ENCODE data around the gene TBC1D22A.

- no peak for TF ChIP-seq POLR2A (IDR thresholded peaks at IDR 0.05)
- TF ChIP-seq CTCF (IDR thresholded peaks at IDR 0.05), result no peak
- TF ChIP-seq POLR2AphosphoS5 (IDR thresholded peaks at IDR 0.05), result no peak
- TF ChIP-seq EP300 (IDR thresholded peaks at IDR 0.05), result no peak
Measured at GRCh38 chr22:47194476-47195155, 432.2 kb downstream of the TBC1D22A start.

Measured in upper lobe of left lung (tissue), 4 donors.